ENCODE measurements around the gene PTPRN. TPM values are rescaled to one million over a fixed set of nuclear protein-coding genes. Genes with fewer than 3 reads are reported as not detected.
A peak's percentile ranks its signal among the peaks of the same experiment; 100 is the strongest.

PTPRN gene
- total and polyA plus RNA-seq, 9 of the 15 experiments (the other 6 are each of a cell fraction or from before 2014, with no cell fraction given): 0.15 to 2.4 (median 0.43) TPM; not detected in 1

GRCh38 chr2:219252900-219253752 lies 56.1 kb downstream of the PTPRN start, which contains the start of gene TUBA4B (continued):
- TF ChIP-seq ZNF436 (CRISPR knock-in tag; IDR thresholded peaks at IDR 0.05): no peak
- no peak for TF ChIP-seq NFIX (CRISPR knock-in tag; IDR thresholded peaks at IDR 0.05; ENCODE audit: low read depth)
- TF ChIP-seq AFF4 (CRISPR knock-in tag; IDR thresholded peaks at IDR 0.05): no peak
- TF ChIP-seq ATF1 (CRISPR knock-in tag; IDR thresholded peaks at IDR 0.05): no peak
- TF ChIP-seq ATF1 (tag; IDR thresholded peaks at IDR 0.05): no peak
- no peak for TF ChIP-seq TCF15 (CRISPR knock-in tag; IDR thresholded peaks at IDR 0.05)
- no peak for TF ChIP-seq POU5F1 (IDR thresholded peaks at IDR 0.05; ENCODE audit: borderline replicate concordance, low read depth, low read length, partially characterized antibody)
- no peak for TF ChIP-seq GATA2 (CRISPR knock-in tag; IDR thresholded peaks at IDR 0.05)
- TF ChIP-seq ZNF583 (CRISPR knock-in tag; IDR thresholded peaks at IDR 0.05): no peak
- TF ChIP-seq, protein P1, sequence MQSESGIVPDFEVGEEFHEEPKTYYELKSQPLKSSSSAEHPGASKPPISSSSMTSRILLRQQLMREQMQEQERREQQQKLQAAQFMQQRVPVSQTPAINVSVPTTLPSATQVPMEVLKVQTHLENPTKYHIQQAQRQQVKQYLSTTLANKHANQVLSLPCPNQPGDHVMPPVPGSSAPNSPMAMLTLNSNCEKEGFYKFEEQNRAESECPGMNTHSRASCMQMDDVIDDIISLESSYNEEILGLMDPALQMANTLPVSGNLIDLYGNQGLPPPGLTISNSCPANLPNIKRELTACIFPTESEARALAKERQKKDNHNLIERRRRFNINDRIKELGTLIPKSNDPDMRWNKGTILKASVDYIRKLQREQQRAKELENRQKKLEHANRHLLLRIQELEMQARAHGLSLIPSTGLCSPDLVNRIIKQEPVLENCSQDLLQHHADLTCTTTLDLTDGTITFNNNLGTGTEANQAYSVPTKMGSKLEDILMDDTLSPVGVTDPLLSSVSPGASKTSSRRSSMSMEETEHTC (IDR thresholded peaks at IDR 0.05): no peak
- TF ChIP-seq MTF1 (CRISPR knock-in tag; IDR thresholded peaks at IDR 0.05; ENCODE audit: borderline replicate concordance): no peak
- TF ChIP-seq ZFP36 (IDR thresholded peaks at IDR 0.05; ENCODE audit: low read depth, low read length, partially characterized antibody): no peak
- no peak for TF ChIP-seq MBD2 (IDR thresholded peaks at IDR 0.05; ENCODE audit: borderline replicate concordance, low read depth)
- no peak for TF ChIP-seq RNF2 (IDR thresholded peaks at IDR 0.05)
- no peak for TF ChIP-seq IRF1 (CRISPR knock-in tag; IDR thresholded peaks at IDR 0.05; ENCODE audit: borderline replicate concordance)
- no peak for TF ChIP-seq WHSC1 (IDR thresholded peaks at IDR 0.05; ENCODE audit: low read length)
- TF ChIP-seq, protein P2, sequence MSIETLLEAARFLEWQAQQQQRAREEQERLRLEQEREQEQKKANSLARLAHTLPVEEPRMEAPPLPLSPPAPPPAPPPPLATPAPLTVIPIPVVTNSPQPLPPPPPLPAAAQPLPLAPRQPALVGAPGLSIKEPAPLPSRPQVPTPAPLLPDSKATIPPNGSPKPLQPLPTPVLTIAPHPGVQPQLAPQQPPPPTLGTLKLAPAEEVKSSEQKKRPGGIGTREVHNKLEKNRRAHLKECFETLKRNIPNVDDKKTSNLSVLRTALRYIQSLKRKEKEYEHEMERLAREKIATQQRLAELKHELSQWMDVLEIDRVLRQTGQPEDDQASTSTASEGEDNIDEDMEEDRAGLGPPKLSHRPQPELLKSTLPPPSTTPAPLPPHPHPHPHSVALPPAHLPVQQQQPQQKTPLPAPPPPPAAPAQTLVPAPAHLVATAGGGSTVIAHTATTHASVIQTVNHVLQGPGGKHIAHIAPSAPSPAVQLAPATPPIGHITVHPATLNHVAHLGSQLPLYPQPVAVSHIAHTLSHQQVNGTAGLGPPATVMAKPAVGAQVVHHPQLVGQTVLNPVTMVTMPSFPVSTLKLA (conservative IDR thresholded peaks at IDR 0.05): peak; percentile 58 to 72; a peak in 3 of 4 replicates
- no peak for TF ChIP-seq ZNF785 (CRISPR knock-in tag; IDR thresholded peaks at IDR 0.05)
- TF ChIP-seq, protein P3, sequence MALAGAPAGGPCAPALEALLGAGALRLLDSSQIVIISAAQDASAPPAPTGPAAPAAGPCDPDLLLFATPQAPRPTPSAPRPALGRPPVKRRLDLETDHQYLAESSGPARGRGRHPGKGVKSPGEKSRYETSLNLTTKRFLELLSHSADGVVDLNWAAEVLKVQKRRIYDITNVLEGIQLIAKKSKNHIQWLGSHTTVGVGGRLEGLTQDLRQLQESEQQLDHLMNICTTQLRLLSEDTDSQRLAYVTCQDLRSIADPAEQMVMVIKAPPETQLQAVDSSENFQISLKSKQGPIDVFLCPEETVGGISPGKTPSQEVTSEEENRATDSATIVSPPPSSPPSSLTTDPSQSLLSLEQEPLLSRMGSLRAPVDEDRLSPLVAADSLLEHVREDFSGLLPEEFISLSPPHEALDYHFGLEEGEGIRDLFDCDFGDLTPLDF (CRISPR knock-in tag; IDR thresholded peaks at IDR 0.05): no peak
